COLO668 (cell line): ENCODE data around the gene TSKU.

Experiments
- DNase-seq: peaks from one replicate; lab custom pipeline; 2025; ENCODE audit not compliant: unreplicated experiment; lab: John Stamatoyannopoulos, UW

The TSKU gene

GRCh38 chr11:76769645-76770586 is 13.2 kb upstream of the TSKU start:
- no peak for DNase-seq

GRCh38 chr11:76770642-76771445 is 12.3 kb upstream of the TSKU start:
- no peak for DNase-seq

GRCh38 chr11:76771446-76772099 is 11.6 kb upstream of the TSKU start:
- DNase-seq, result no peak

- DNase-seq, result no peak
These were observed 10.9 kb upstream of the TSKU start for GRCh38 chr11:76772100-76772782.

- DNase-seq, result no peak
These were observed 10.4 kb upstream of the TSKU start for GRCh38 chr11:76772783-76773106.

GRCh38 chr11:76773921-76774361 is 9.2 kb upstream of the TSKU start:
- no peak for DNase-seq

GRCh38 chr11:76776472-76776871 is 6.7 kb upstream of the TSKU start:
- no peak for DNase-seq

- no peak for DNase-seq
These were observed 5.9 kb upstream of the TSKU start for GRCh38 chr11:76777305-76777704.

- DNase-seq, result no peak
These were observed 5.3 kb upstream of the TSKU start for GRCh38 chr11:76777876-76778275.

- DNase-seq, result no peak
These were observed 4.3 kb upstream of the TSKU start for GRCh38 chr11:76778874-76779273.

- DNase-seq, result no peak
These were observed 1.9 kb upstream of the TSKU start for GRCh38 chr11:76781046-76781801.

- DNase-seq, result no peak
These were observed 1.2 kb upstream of the TSKU start for GRCh38 chr11:76781807-76782530.

- DNase-seq, result peak; percentile 75
These were observed 444 bp upstream of the TSKU start for GRCh38 chr11:76782531-76783293.

- no peak for DNase-seq
These were observed 999 bp downstream of the TSKU start for GRCh38 chr11:76783896-76784813.

- DNase-seq, result no peak
These were observed 2.4 kb downstream of the TSKU start for GRCh38 chr11:76785513-76785912.

- DNase-seq, result no peak
These were observed 2.9 kb downstream of the TSKU start for GRCh38 chr11:76786016-76786415.

GRCh38 chr11:76786441-76787014 is 3.4 kb downstream of the TSKU start:
- DNase-seq, result no peak
